A549 (cell line): ENCODE measurements around the gene POP5. TPM values are rescaled to one million over a fixed set of nuclear protein-coding genes. Genes with fewer than 3 reads are reported as not detected.

Experiments used
- ATAC-seq, 2 experiments: fragments of 200-7000 bp in 1 of 2; fragments of >200 bp in 1 of 2; cut with Nextera tagmentation in 1 of 2; cut with Tn5 transposase in 1 of 2; 3 replicates each; pipeline versions ENCODE4 v1.8.0 to v1.9.1; 2018 to 2020; ENCODE audit warnings: mild to moderate bottlenecking in 1 of 2, moderate library complexity in 1 of 2
- CTCF ChIA-PET: fragments of 300-600 bp; sonication (Branson Sonifier 250); formaldehyde crosslinking; extraction: SDS; loops from one replicate; lab custom pipeline; 2021; ENCODE audit warnings: antibody characterized with exemption, inconsistent platforms; lab: Yijun Ruan, JAX
- POLR2A ChIA-PET: fragments of 350-600 bp; formaldehyde crosslinking; extraction: SDS; loops from one replicate; lab custom pipeline; 2021; ENCODE audit warnings: antibody characterized with exemption, inconsistent platforms; lab: Yijun Ruan, JAX
- DNase-seq, 2 experiments: peaks; one replicate each; pipeline versions ENCODE4 v3.0.0 to v3.0.0-alpha.2; 2011 to 2016; ENCODE audit warnings: low read depth in 1 of 2, low spot score in 1 of 2
- FAIRE-seq: peaks from 2 replicates; lab custom pipeline; 2011; peaks lifted over from hg19 to GRCh38; lab: Jason Lieb, UNC
- H3K27ac ChIP-seq, 2 experiments: fragments of >200 bp; sonication (Bioruptor Twin); formaldehyde crosslinking; 3 replicates each; pipeline ENCODE4 v1.5.1; 2016 to 2017
- H3K4me1 ChIP-seq: fragments of >200 bp; sonication (Bioruptor Twin); formaldehyde crosslinking; 3 replicates; pipeline ENCODE4 v1.6.1; 2016
- H3K4me2 ChIP-seq: fragments of >200 bp; sonication (Bioruptor Twin); formaldehyde crosslinking; 3 replicates; pipeline ENCODE4 v1.6.1; 2016
- H3K4me3 ChIP-seq: fragments of >200 bp; sonication (Bioruptor Twin); formaldehyde crosslinking; 3 replicates; pipeline ENCODE4 v1.5.1; 2016
- H3K9me3 ChIP-seq: fragments of >200 bp; sonication (Bioruptor Twin); formaldehyde crosslinking; 3 replicates; pipeline ENCODE4 v1.6.1; 2016
- ATOH8 ChIP-seq: fragments of 250-450 bp; sonication (Bioruptor Pico); IDR thresholded peaks from 2 replicates; pipeline ENCODE4 v1.5.0; 2020; ENCODE audit warnings: low read depth, mild to moderate bottlenecking, moderate library complexity
- CBX2 ChIP-seq: fragments of 200-600 bp; sonication (generic); IDR thresholded peaks from 2 replicates; pipeline ENCODE4 v1.6.1; 2016; ENCODE audit warnings: low read depth, mild to moderate bottlenecking, borderline replicate concordance
- CTCF ChIP-seq: fragments of >200 bp; sonication (Bioruptor Twin); formaldehyde crosslinking; IDR thresholded peaks from 3 replicates; pipeline ENCODE4 v1.5.1; 2016
- EHMT2 ChIP-seq: fragments of 200-600 bp; sonication (generic); IDR thresholded peaks from 2 replicates; pipeline ENCODE4 v1.6.1; 2016; ENCODE audit warnings: antibody characterized with exemption, low read depth, mild to moderate bottlenecking, moderate library complexity
- ELK1 ChIP-seq: fragments of 150-350 bp; IDR thresholded peaks from 2 replicates; pipeline ENCODE4 v1.6.1; 2014; ENCODE audit warnings: low read depth, mild to moderate bottlenecking, low read length
- EP300 ChIP-seq, 2 experiments: fragments of >200 bp; sonication (Bioruptor Twin); formaldehyde crosslinking; IDR thresholded peaks; 2 replicates in 1 of 2; 3 replicates in 1 of 2; pipeline ENCODE4 v1.6.1; 2016 to 2017
- FOSB ChIP-seq: fragments of 250-450 bp; sonication (Bioruptor Pico); IDR thresholded peaks from 2 replicates; pipeline ENCODE4 v1.5.0; 2020; ENCODE audit warnings: mild to moderate bottlenecking, moderate library complexity
- FOSL2 ChIP-seq, 2 experiments: fragments of 450-650 bp in 1 of 2; fragments of >200 bp in 1 of 2; sonication (Bioruptor Twin) in 1 of 2; formaldehyde crosslinking; IDR thresholded peaks; 2 replicates each; pipeline versions ENCODE4 v1.5.0 to v1.6.1; 2016 to 2020; ENCODE audit warnings: mild to moderate bottlenecking in 1 of 2, moderate library complexity in 1 of 2
- FOXS1 ChIP-seq: fragments of 250-450 bp; sonication (Bioruptor Pico); IDR thresholded peaks from 2 replicates; pipeline ENCODE4 v1.5.0; 2020; ENCODE audit warnings: mild to moderate bottlenecking, moderate library complexity
- GATA3 ChIP-seq: IDR thresholded peaks from 2 replicates; pipeline ENCODE4 v1.6.1; 2012; ENCODE audit warnings: borderline replicate concordance
- HDAC2 ChIP-seq: fragments of 200-600 bp; sonication (generic); IDR thresholded peaks from 2 replicates; pipeline ENCODE4 v1.6.1; 2016
- HMGXB4 ChIP-seq: fragments of 250-450 bp; sonication (Bioruptor Pico); IDR thresholded peaks from 2 replicates; pipeline ENCODE4 v1.5.0; 2021; ENCODE audit warnings: mild to moderate bottlenecking, moderate library complexity, borderline replicate concordance
- HOXA7 ChIP-seq: fragments of 250-450 bp; sonication (Bioruptor Pico); IDR thresholded peaks from 2 replicates; pipeline ENCODE4 v1.5.0; 2020; ENCODE audit warnings: mild to moderate bottlenecking, moderate library complexity
- HOXB13 ChIP-seq: fragments of 250-450 bp; sonication (Bioruptor Pico); IDR thresholded peaks from 2 replicates; pipeline ENCODE4 v1.5.0; 2020; ENCODE audit warnings: low read depth, mild to moderate bottlenecking, moderate library complexity
- HOXB5 ChIP-seq: fragments of 250-450 bp; sonication (Bioruptor Pico); IDR thresholded peaks from 2 replicates; pipeline ENCODE4 v1.5.0; 2020; ENCODE audit warnings: mild to moderate bottlenecking, moderate library complexity
- JUN ChIP-seq, 2 experiments: fragments of >200 bp; sonication (Bioruptor Twin); formaldehyde crosslinking; IDR thresholded peaks; 2 replicates in 1 of 2; 3 replicates in 1 of 2; pipeline ENCODE4 v1.6.1; 2016 to 2017
- JUNB ChIP-seq: fragments of >200 bp; sonication (Bioruptor Twin); formaldehyde crosslinking; IDR thresholded peaks from 2 replicates; pipeline ENCODE4 v1.6.1; 2016
- MAX ChIP-seq: IDR thresholded peaks from 2 replicates; pipeline ENCODE4 v1.6.1; 2012
- MAZ ChIP-seq: fragments of 150-350 bp; IDR thresholded peaks from 2 replicates; pipeline ENCODE4 v1.6.1; 2014; ENCODE audit warnings: antibody characterized with exemption, low read depth, low read length, borderline replicate concordance
- NR3C1 ChIP-seq: fragments of >200 bp; sonication (Bioruptor Twin); formaldehyde crosslinking; IDR thresholded peaks from 3 replicates; pipeline ENCODE4 v1.6.1; 2017
- PHF8 ChIP-seq: fragments of 200-600 bp; sonication (generic); IDR thresholded peaks from 2 replicates; pipeline ENCODE4 v1.6.1; 2016; ENCODE audit warnings: low read depth, mild to moderate bottlenecking, antibody characterized with exemption, moderate library complexity, borderline replicate concordance
- POLR2A ChIP-seq: IDR thresholded peaks from 2 replicates; pipeline ENCODE4 v1.6.1; 2012; ENCODE audit warnings: mild to moderate bottlenecking, low read length
- POLR2AphosphoS2 ChIP-seq: conservative IDR thresholded peaks from 2 replicates; pipeline ENCODE4 v1.6.1; 2012; ENCODE audit warnings: low read length, improper control_type of control experiment, inconsistent platforms
- RAD21 ChIP-seq, 2 experiments: fragments of >200 bp in 1 of 2; sonication (Bioruptor Twin) in 1 of 2; formaldehyde crosslinking in 1 of 2; IDR thresholded peaks in 1 of 2; conservative IDR thresholded peaks in 1 of 2; 2 replicates in 1 of 2; 3 replicates in 1 of 2; pipeline ENCODE4 v1.6.1; 2012 to 2018; ENCODE audit warnings: inconsistent platforms in 1 of 2
- RCOR1 ChIP-seq: fragments of 150-350 bp; IDR thresholded peaks from 2 replicates; pipeline ENCODE4 v1.6.1; 2014; ENCODE audit warnings: antibody characterized with exemption, low read length, low read depth
- SMC3 ChIP-seq: fragments of >200 bp; sonication (Bioruptor Twin); formaldehyde crosslinking; IDR thresholded peaks from 3 replicates; pipeline ENCODE4 v1.6.1; 2018; ENCODE audit warnings: inconsistent platforms
- TP53 ChIP-seq: fragments of 250-450 bp; sonication (Bioruptor Pico); IDR thresholded peaks from 2 replicates; pipeline ENCODE4 v1.5.0; 2021; ENCODE audit warnings: mild to moderate bottlenecking, moderate library complexity
- WGBS: methylation state at CpG from one replicate; pipeline ENCODE4 v1.1.6; 2017; ENCODE audit errors: missing lambda C conversion rate; 5-methylcytosine and 5-hydroxymethylcytosine counted together
- polyA plus RNA-seq, 4 experiments: library from polyadenylated mRNA; depleted of rRNA in 3 of 4; stranded (reverse); fragments of >200 nt; fragmentation: RNase III in 1 of 4; extraction: RNeasy Plus Mini Kit Qiagen cat#74134 plus additional on column Dnase treatment in 1 of 4; gene quantifications; 2 replicates in 3 of 4; 3 replicates in 1 of 4; pipeline ENCODE4 v1.2.3, GENCODE V29; 2011 to 2017
- TF ChIP-seq, protein P1 (sequence below): IDR thresholded peaks from 2 replicates; pipeline ENCODE4 v1.6.1; 2012; ENCODE audit warnings: low read depth, borderline replicate concordance
- TF ChIP-seq, protein P2 (sequence below): fragments of >200 bp; sonication (Bioruptor Twin); formaldehyde crosslinking; IDR thresholded peaks from 2 replicates; pipeline ENCODE4 v1.6.1; 2016

The POP5 gene
- polyA plus RNA-seq, 2 of the 4 experiments (the other 2 are of a cell fraction): 82.4 to 111 TPM

GRCh38 chr12:120580787-120581723, at the start of gene POP5 (continued):
- peak; percentile 13 to 83; a peak in 2 of 5 replicates for TF ChIP-seq JUN (IDR thresholded peaks at IDR 0.05)
- TF ChIP-seq GATA3: peak; percentile 46; the same call in 1 of the 2 replicates
- TF ChIP-seq FOXS1: no peak
- TF ChIP-seq FOSB: peak; percentile 73
- no peak for TF ChIP-seq EP300 (IDR thresholded peaks at IDR 0.05)
- TF ChIP-seq ATOH8: no peak
- TF ChIP-seq CBX2: no peak
- TF ChIP-seq, protein P1, sequence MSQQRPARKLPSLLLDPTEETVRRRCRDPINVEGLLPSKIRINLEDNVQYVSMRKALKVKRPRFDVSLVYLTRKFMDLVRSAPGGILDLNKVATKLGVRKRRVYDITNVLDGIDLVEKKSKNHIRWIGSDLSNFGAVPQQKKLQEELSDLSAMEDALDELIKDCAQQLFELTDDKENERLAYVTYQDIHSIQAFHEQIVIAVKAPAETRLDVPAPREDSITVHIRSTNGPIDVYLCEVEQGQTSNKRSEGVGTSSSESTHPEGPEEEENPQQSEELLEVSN: peak; percentile 73; the same call in 1 of the 2 replicates
- TF ChIP-seq POLR2AphosphoS2: peak; percentile 17; the same call in 1 of the 2 replicates
- TF ChIP-seq POLR2A: peak; percentile 88
- TF ChIP-seq MAZ: no peak
- TF ChIP-seq RCOR1: no peak
- TF ChIP-seq FOSL2 (IDR thresholded peaks at IDR 0.05): no peak
- no peak for TF ChIP-seq FOSL2 (CRISPR knock-in tag; IDR thresholded peaks at IDR 0.05)

DNA sequence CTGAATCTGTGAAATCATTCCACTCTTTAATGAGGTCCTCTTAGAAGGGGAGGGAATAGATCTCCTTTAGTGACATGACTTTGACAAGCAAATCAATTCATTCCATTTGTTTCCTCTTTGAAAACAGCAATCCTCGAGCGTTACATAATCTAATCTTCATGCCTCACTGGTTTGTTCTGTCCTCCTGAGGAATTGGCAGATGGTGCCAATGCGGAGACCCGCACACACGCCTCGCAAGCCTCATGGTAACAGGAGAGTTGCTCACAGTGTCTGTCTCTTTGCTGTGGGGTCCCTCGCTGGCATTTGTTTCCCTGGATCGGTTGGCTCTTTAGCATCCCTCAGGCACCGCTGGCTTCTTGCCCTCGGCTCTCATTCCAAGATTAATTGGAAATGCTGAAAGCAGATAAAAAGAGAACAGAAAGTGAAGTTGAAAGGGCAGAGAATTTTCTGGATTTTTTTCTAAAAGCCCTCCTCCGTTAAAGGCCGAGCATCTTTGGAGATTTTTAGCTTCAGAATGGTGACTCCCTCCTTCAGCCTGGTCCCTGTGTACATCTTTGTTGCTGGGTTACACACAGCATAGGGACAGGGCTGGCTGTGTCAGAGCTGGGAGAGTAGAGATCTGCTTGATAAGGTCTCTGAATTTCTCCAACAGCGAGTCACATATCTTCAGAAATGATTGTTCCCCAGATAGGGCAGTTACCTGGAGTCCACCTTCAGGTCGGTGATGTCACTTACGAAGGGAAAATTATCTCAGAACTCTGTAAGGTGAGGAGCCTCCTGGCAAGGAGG, 49.1 kb upstream of the POP5 start:
- 0 out of 3 replicates have a peak, but pooled peaks cover 3% of the 10 kb centered on the region for H3K4me1 ChIP-seq
- H3K27ac ChIP-seq: no peak overlapping the region
- WGBS: 74% methylated on average over 15 of the region's 15 CpGs
- ATAC-seq: no peak
- no peak for FAIRE-seq
- TF ChIP-seq ELK1 (no peak), CTCF (no peak), HMGXB4 (CRISPR knock-in tag) (no peak), HOXB13 (CRISPR knock-in tag) (no peak), JUN (IDR thresholded peaks at IDR 0.05) (no peak), TP53 (CRISPR knock-in tag) (no peak), HOXA7 (CRISPR knock-in tag) (no peak), MAX (no peak), GATA3 (no peak), PHF8 (no peak), HOXB5 (CRISPR knock-in tag) (no peak), RAD21 (conservative IDR thresholded peaks at IDR 0.05 in 1 of 2, IDR thresholded peaks at IDR 0.05 in 1 of 2) (no peak), HDAC2 (no peak), EP300 (IDR thresholded peaks at IDR 0.05) (no peak), EHMT2 (no peak), JUNB (no peak), NR3C1 (no peak), SMC3 (no peak)
- TF ChIP-seq, protein P1: no peak
- TF ChIP-seq, protein P2, sequence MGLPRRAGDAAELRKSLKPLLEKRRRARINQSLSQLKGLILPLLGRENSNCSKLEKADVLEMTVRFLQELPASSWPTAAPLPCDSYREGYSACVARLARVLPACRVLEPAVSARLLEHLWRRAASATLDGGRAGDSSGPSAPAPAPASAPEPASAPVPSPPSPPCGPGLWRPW: no peak
- H3K4me2 ChIP-seq: no peak overlapping the region
- H3K4me3 ChIP-seq: no peak overlapping the region
- ChIA-PET POLR2A (no interaction called here), CTCF (interaction anchor here (0.9 to 2.4 kb wide), 8 partner anchors 11 to 276 kb away, joined by 3 to 12 read pairs (median 4); no protein-coding TSS in a partner anchor)
- no peaks in the 10 kb centered on the region for H3K9me3 ChIP-seq
- no peak for DNase-seq
